Fibroblast of upper back skin (primary cell): ENCODE data around the gene CIP2A.

Experiments used
- DNase-seq: peaks from one replicate; pipeline ENCODE4 v3.0.0-alpha.2; 2013

The CIP2A gene

GRCh38 chr3:108509263-108509662 is 80.0 kb downstream of the CIP2A start:
- DNase-seq = no peak

GRCh38 chr3:108507902-108508301 is 81.3 kb downstream of the CIP2A start:
- DNase-seq = no peak

GRCh38 chr3:108505811-108506210 is 83.4 kb downstream of the CIP2A start:
- no peak for DNase-seq

GRCh38 chr3:108503722-108504121 is 85.5 kb downstream of the CIP2A start:
- no peak for DNase-seq

GRCh38 chr3:108501535-108501934 is 87.7 kb downstream of the CIP2A start:
- DNase-seq = no peak

GRCh38 chr3:108500728-108501127 is 88.5 kb downstream of the CIP2A start:
- peak; percentile 19 for DNase-seq
